Measurements from ENCODE around the gene BICRA. TPM values are rescaled to one million over a fixed set of nuclear protein-coding genes. Genes with fewer than 3 reads are reported as not detected.

BICRA gene
- total and polyA plus RNA-seq, 9 of the 15 experiments (the other 6 are each of a cell fraction or from before 2014, with no cell fraction given), result 0.01 to 8.8 (median 1.2) TPM

- TF ChIP-seq ATF3 (IDR thresholded peaks at IDR 0.05) (no peak), ATF3 (CRISPR knock-in tag; conservative IDR thresholded peaks at IDR 0.05) (0 out of 2 replicates have a peak, but pooled peaks have one; percentile 41), NCOA1 (IDR thresholded peaks at IDR 0.05; ENCODE audit: low read depth) (no peak), SAFB (IDR thresholded peaks at IDR 0.05; ENCODE audit: borderline replicate concordance, low read depth, low read length) (peak; percentile 52; the same call in 1 of the 2 replicates), PHF8 (IDR thresholded peaks at IDR 0.05; ENCODE audit: borderline replicate concordance, low read length) (no peak), POLR2AphosphoS5 (IDR thresholded peaks at IDR 0.05; ENCODE audit: control insufficient read depth, insufficient read depth, low read depth, low read length) (no peak), ZKSCAN1 (IDR thresholded peaks at IDR 0.05; ENCODE audit: low read depth, low read length) (peak; percentile 99), THRAP3 (IDR thresholded peaks at IDR 0.05; ENCODE audit: borderline replicate concordance) (no peak), SP1 (CRISPR knock-in tag; IDR thresholded peaks at IDR 0.05) (peak; percentile 8; the same call in 1 of the 2 replicates), DEAF1 (CRISPR knock-in tag; IDR thresholded peaks at IDR 0.05) (no peak), CHD4 (IDR thresholded peaks at IDR 0.05; ENCODE audit: insufficient read depth, insufficient replicate concordance, low read depth, low read length, poor library complexity, severe bottlenecking) (no peak), ZNF143 (CRISPR knock-in tag; IDR thresholded peaks at IDR 0.05) (no peak), ZNF12 (CRISPR knock-in tag; IDR thresholded peaks at IDR 0.05) (0 out of 2 replicates have a peak, but pooled peaks have one; percentile 12), ZNF398 (CRISPR knock-in tag; IDR thresholded peaks at IDR 0.05) (no peak)
Measured at GRCh38 chr19:47607564-47608073, 1.3 kb upstream of the BICRA start (continued).

Data from K562 (cell line).